Measurements from ENCODE around the gene NBR1. TPM values are rescaled to one million over a fixed set of nuclear protein-coding genes. Genes with fewer than 3 reads are reported as not detected.
A peak's percentile ranks its signal among the peaks of the same experiment; 100 is the strongest.

Gene NBR1
- total and polyA plus RNA-seq, 4 donors = 25.5 to 127 (median 50.4) TPM

DNA sequence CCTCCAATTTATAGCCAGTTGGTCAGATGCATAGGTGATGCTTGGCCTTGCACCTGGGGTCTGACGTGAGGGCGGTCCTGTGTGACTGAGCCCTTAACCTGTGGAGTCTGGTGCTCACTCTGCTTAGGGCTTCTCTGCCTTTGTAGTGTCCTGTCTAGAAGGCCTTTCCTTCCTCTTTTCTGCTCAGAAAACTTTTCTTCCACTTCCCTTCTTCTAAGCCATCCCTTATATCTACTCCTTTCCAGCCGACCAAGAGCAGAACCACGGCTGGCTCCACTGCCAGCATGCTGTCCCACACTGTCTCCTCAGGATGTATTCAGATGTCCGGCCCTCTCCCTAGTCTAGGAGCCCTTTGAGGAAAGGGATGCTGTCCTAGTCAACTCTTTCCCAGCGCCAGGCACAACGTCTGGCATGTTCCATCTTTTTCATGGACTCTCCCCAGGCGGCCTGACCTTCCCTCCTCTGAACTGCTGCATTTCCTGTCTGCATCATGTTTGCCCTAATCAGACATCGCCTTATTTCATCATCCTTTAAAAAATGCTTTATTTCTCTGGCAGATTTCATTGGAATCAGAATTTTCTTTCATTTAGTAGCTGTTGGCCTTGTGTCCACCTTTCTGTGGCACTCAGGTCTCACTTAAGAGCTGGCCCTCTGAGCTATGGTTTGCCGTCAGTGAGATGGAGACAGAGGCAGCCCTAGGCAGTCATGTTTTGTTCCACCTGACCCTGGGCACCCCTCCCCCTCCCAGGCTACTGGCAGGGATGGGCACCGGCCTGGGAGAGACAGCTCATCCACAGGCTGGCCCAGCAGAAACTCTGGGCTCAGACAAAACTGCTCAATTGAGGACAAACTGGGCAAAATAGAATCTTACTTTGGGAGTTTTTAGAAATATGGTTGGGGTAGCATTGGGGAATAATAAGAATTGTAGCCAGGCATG, 30.4 kb upstream of the NBR1 start:
- WGBS, 2 donors = 59 to 83% methylated on average over 11 of the region's 11 CpGs
- DNase-seq (no peak), ATAC-seq (ENCODE audit: insufficient read depth, low FRiP score) (no peak)
- Histone ChIP-seq H3K9me3 (ENCODE audit: control insufficient read depth in 4 of 4, insufficient read depth in 3 of 4, low read length in 3 of 4) (no peaks in the 10 kb centered on the region), H3K27me3 (ENCODE audit: control insufficient read depth in 3 of 3, insufficient read depth in 3 of 3, low read length in 2 of 3) (no peaks in the 10 kb centered on the region), H3K27ac (ENCODE audit: low read depth in 1 of 2, low read length in 1 of 2) (no peak overlapping the region), H3K4me1 (ENCODE audit: control insufficient read depth in 5 of 5, insufficient read depth in 5 of 5, low read length in 5 of 5) (peaks cover 0 to 6% (median 0%) of the 10 kb centered on the region in 5 donors), H3K36me3 (ENCODE audit: control insufficient read depth in 4 of 4, insufficient read depth in 4 of 4, low read length in 4 of 4) (peaks cover 0 to 6% (median 1%) of the 10 kb centered on the region in 4 donors), H3K4me3 (no peak overlapping the region), H3K9ac (ENCODE audit: insufficient read depth in 1 of 2, low read length in 2 of 2) (no peak overlapping the region)
- TF ChIP-seq, protein P1, sequence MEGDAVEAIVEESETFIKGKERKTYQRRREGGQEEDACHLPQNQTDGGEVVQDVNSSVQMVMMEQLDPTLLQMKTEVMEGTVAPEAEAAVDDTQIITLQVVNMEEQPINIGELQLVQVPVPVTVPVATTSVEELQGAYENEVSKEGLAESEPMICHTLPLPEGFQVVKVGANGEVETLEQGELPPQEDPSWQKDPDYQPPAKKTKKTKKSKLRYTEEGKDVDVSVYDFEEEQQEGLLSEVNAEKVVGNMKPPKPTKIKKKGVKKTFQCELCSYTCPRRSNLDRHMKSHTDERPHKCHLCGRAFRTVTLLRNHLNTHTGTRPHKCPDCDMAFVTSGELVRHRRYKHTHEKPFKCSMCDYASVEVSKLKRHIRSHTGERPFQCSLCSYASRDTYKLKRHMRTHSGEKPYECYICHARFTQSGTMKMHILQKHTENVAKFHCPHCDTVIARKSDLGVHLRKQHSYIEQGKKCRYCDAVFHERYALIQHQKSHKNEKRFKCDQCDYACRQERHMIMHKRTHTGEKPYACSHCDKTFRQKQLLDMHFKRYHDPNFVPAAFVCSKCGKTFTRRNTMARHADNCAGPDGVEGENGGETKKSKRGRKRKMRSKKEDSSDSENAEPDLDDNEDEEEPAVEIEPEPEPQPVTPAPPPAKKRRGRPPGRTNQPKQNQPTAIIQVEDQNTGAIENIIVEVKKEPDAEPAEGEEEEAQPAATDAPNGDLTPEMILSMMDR (IDR thresholded peaks at IDR 0.05; ENCODE audit: control extremely low read depth, extremely low read depth) = no peak

DNA sequence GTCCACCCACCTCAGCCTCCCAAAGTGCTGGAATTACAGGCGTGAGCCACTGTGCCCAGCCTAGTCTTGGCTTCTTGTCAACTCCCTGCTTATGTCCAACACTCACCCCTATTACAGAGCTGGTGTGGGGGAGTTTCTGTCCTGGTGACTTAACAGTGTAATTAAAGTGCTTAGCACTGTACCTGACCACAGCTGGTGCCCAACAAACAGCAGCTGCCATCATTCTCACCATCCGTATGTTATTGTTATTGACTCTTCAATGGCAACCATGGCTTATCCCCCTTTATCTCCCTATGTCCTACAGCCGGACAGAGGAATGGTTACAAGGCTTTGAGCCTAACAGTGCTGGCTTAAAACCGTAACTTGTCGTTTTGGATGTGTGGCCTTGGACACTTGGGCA, 28.9 kb upstream of the NBR1 start:
- no peak for DNase-seq
- WGBS, 2 donors = 96 to 100% methylated on average over 5 of the region's 5 CpGs
- Histone ChIP-seq H3K27me3 (ENCODE audit: control insufficient read depth in 3 of 3, insufficient read depth in 3 of 3, low read length in 2 of 3) (no peaks in the 10 kb centered on the region), H3K9ac (ENCODE audit: insufficient read depth in 1 of 2, low read length in 2 of 2) (no peak overlapping the region), H3K27ac (ENCODE audit: low read depth in 1 of 2, low read length in 1 of 2) (no peak overlapping the region), H3K36me3 (ENCODE audit: control insufficient read depth in 4 of 4, insufficient read depth in 4 of 4, low read length in 4 of 4) (peaks cover 0 to 6% (median 1%) of the 10 kb centered on the region in 4 donors), H3K9me3 (ENCODE audit: control insufficient read depth in 4 of 4, insufficient read depth in 3 of 4, low read length in 3 of 4) (no peaks in the 10 kb centered on the region), H3K4me1 (ENCODE audit: control insufficient read depth in 5 of 5, insufficient read depth in 5 of 5, low read length in 5 of 5) (peaks cover 0 to 6% (median 0%) of the 10 kb centered on the region in 5 donors), H3K4me3 (no peak overlapping the region)
- no peak for ATAC-seq (ENCODE audit: insufficient read depth, low FRiP score)
- TF ChIP-seq, protein P1 (IDR thresholded peaks at IDR 0.05; ENCODE audit: control extremely low read depth, extremely low read depth) = no peak

DNA sequence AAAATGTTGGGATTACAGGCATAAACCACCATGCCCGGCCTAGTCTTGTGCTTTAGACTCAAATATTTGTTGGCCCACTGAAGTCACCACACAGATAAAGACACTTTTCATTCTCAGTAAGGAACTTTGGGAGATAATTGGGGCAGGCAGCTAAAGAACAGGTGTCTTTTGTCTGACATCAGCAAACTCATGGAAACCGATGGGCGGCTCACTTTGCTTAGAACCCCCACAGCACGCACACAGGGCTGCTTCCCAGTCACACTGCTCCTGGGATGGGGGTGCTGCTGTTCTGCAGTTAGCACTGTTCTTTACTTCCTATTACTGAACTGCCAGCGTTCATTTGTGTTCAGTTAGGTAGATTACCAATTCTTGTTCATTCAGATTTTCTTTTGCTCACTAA, 27.8 kb upstream of the NBR1 start:
- no peak overlapping the region for H3K27ac ChIP-seq (ENCODE audit: low read depth in 1 of 2, low read length in 1 of 2)
- peaks cover 0 to 6% (median 0%) of the 10 kb centered on the region in 5 donors for H3K4me1 ChIP-seq (ENCODE audit: control insufficient read depth in 5 of 5, insufficient read depth in 5 of 5, low read length in 5 of 5)
- H3K36me3 ChIP-seq (ENCODE audit: control insufficient read depth in 4 of 4, insufficient read depth in 4 of 4, low read length in 4 of 4) = peaks cover 0 to 6% (median 1%) of the 10 kb centered on the region in 4 donors
- no peak for ATAC-seq (ENCODE audit: insufficient read depth, low FRiP score)
- DNase-seq = peak in 2 of 3 donors; percentile 58 to 67
- TF ChIP-seq, protein P1 (IDR thresholded peaks at IDR 0.05; ENCODE audit: control extremely low read depth, extremely low read depth) = no peak
- 86 to 91% methylated on average over 5 of the region's 5 CpGs for WGBS, 2 donors
- no peak overlapping the region for H3K4me3 ChIP-seq
- H3K9ac ChIP-seq (ENCODE audit: insufficient read depth in 1 of 2, low read length in 2 of 2) = no peak overlapping the region
- no peaks in the 10 kb centered on the region for H3K27me3 ChIP-seq (ENCODE audit: control insufficient read depth in 3 of 3, insufficient read depth in 3 of 3, low read length in 2 of 3)
- no peaks in the 10 kb centered on the region for H3K9me3 ChIP-seq (ENCODE audit: control insufficient read depth in 4 of 4, insufficient read depth in 3 of 4, low read length in 3 of 4)
